K562 (cell line): ENCODE results near the gene SPATA25. TPM values are rescaled to one million over a fixed set of nuclear protein-coding genes. Genes with fewer than 3 reads are reported as not detected.

Experiments
- ATAC-seq: fragments of 200-7000 bp; cut with Tn5 transposase; 3 replicates; pipeline ENCODE4 v1.9.1; 2020; ENCODE audit warnings: moderate library complexity
- BruUV-seq: library from RNA; stranded (reverse); fragments of 400-500 nt; replicated peaks from 2 replicates; lab custom pipeline; 2021; lab: Mats Ljungman, UMichigan
- CTCF ChIA-PET: fragments of 300-600 bp; formaldehyde crosslinking; extraction: SDS; loops from one replicate; lab custom pipeline; 2021; ENCODE audit warnings: low intra/inter-chr PET ratio; lab: Yijun Ruan, JAX
- POLR2A ChIA-PET: fragments of 300-600, 350-650 bp; sonication (Branson Sonifier 250); formaldehyde crosslinking; extraction: SDS; loops from one replicate; lab custom pipeline; 2021; ENCODE audit warnings: antibody characterized with exemption, inconsistent platforms; lab: Yijun Ruan, JAX
- DNase-seq, 4 experiments: peaks; one replicate each; pipeline versions ENCODE4 v3.0.0 to v3.0.0-alpha.2; 2011 to 2018; ENCODE audit warnings: low spot score in 3 of 4, mixed read lengths in 3 of 4; ENCODE audit errors: extremely low read depth in 1 of 4
- FAIRE-seq: peaks from 2 replicates; lab custom pipeline; 2011; peaks lifted over from hg19 to GRCh38; lab: Jason Lieb, UNC
- H2AFZ ChIP-seq: 2 replicates; pipeline ENCODE4 v1.6.0; 2011; ENCODE audit warnings: low read depth, low read length, control low read depth, inconsistent platforms
- H3K27ac ChIP-seq: fragments of 200-600 bp; 3 replicates; pipeline ENCODE4 v1.8.0; 2011; ENCODE audit warnings: low read depth, mild to moderate bottlenecking, control low read depth, inconsistent platforms, low read length, moderate library complexity, mixed read lengths; ENCODE audit errors: extremely low read depth
- H3K27me3 ChIP-seq, 2 experiments: fragments of 300-600 bp in 1 of 2; 2 replicates in 1 of 2; 3 replicates in 1 of 2; pipeline versions ENCODE4 v1.6.0 to v1.8.0; 2011; ENCODE audit warnings: inconsistent platforms in 2 of 2, low read length in 2 of 2, mild to moderate bottlenecking in 1 of 2, mixed read lengths in 1 of 2, moderate library complexity in 1 of 2; ENCODE audit not compliant: control insufficient read depth in 2 of 2, insufficient read depth in 2 of 2
- H3K36me3 ChIP-seq: fragments of 300-600 bp; 3 replicates; pipeline ENCODE4 v1.8.0; 2011; ENCODE audit warnings: mild to moderate bottlenecking, low read length, inconsistent platforms; ENCODE audit not compliant: control insufficient read depth, insufficient read depth
- H3K4me1 ChIP-seq, 2 experiments: fragments of 200-600 bp in 1 of 2; replicated peaks in 1 of 2; 2 replicates in 1 of 2; 3 replicates in 1 of 2; pipeline versions ENCODE4 v1.5.1 to v1.8.0; 2011; ENCODE audit warnings: inconsistent platforms in 2 of 2, low read length in 2 of 2, mild to moderate bottlenecking in 1 of 2, mixed read lengths in 1 of 2, moderate library complexity in 1 of 2; ENCODE audit not compliant: control insufficient read depth in 2 of 2, insufficient read depth in 2 of 2
- H3K4me2 ChIP-seq: 2 replicates; pipeline ENCODE4 v1.6.1; 2011; ENCODE audit warnings: low read length, control low read depth, inconsistent platforms, mixed read lengths; ENCODE audit not compliant: insufficient read depth
- H3K4me3 ChIP-seq: fragments of 200-600 bp; sonication (generic), shearing (Covaris generic); 2 replicates; pipeline ENCODE4 v1.5.1; 2016; ENCODE audit warnings: control low read depth, inconsistent platforms
- H3K79me2 ChIP-seq: fragments of 200-600 bp; 3 replicates; pipeline ENCODE4 v1.8.0; 2011; ENCODE audit warnings: low read length, inconsistent platforms; ENCODE audit not compliant: control insufficient read depth, insufficient read depth
- H3K9ac ChIP-seq, 2 experiments: 2 replicates each; pipeline versions ENCODE4 v1.6.0 to v1.6.1; 2011; ENCODE audit warnings: low read depth in 2 of 2, low read length in 2 of 2, control low read depth in 1 of 2, inconsistent platforms in 1 of 2, mild to moderate bottlenecking in 1 of 2, mixed read lengths in 1 of 2; ENCODE audit not compliant: insufficient read depth in 1 of 2
- H3K9me1 ChIP-seq: one replicate; pipeline ENCODE4 v1.6.0; 2011; ENCODE audit warnings: inconsistent platforms, mild to moderate bottlenecking, low read length, moderate library complexity; ENCODE audit not compliant: control insufficient read depth, insufficient read depth
- H3K9me3 ChIP-seq: replicated peaks from 2 replicates; pipeline ENCODE4 v1.5.1; 2011; ENCODE audit warnings: low read depth, low read length, inconsistent platforms; ENCODE audit not compliant: control insufficient read depth, insufficient read depth
- H4K20me1 ChIP-seq: replicated peaks from 2 replicates; pipeline ENCODE4 v1.6.1; 2011; ENCODE audit warnings: low read length, inconsistent platforms, mixed read lengths; ENCODE audit not compliant: control insufficient read depth, insufficient read depth
- CHD2 ChIP-seq: IDR thresholded peaks from 2 replicates; pipeline ENCODE4 v1.6.1; 2011; ENCODE audit warnings: low read depth, low read length
- CXXC5 ChIP-seq: fragments of 250-450 bp; sonication (Bioruptor Pico); IDR thresholded peaks from 2 replicates; pipeline ENCODE4 v1.8.0; 2022; ENCODE audit warnings: inconsistent platforms, mild to moderate bottlenecking, moderate library complexity
- ELF1 ChIP-seq: fragments of 200-800 bp; sonication (Bioruptor generic); IDR thresholded peaks from 2 replicates; pipeline ENCODE4 v1.6.1; 2016; ENCODE audit warnings: missing genetic modification characterization, missing compliant biosample characterization
- MTA2 ChIP-seq: fragments of 450-650 bp; IDR thresholded peaks from 2 replicates; pipeline ENCODE4 v1.6.1; 2016; ENCODE audit warnings: low read depth
- NR4A1 ChIP-seq, 2 experiments: fragments of 250-450 bp in 1 of 2; fragments of 450-650 bp in 1 of 2; sonication (Bioruptor Pico) in 1 of 2; IDR thresholded peaks; 2 replicates each; pipeline versions ENCODE4 v1.4.0 to v1.6.1; 2016 to 2020; ENCODE audit warnings: mild to moderate bottlenecking in 2 of 2, missing compliant biosample characterization in 1 of 2, missing genetic modification characterization in 1 of 2, moderate library complexity in 1 of 2
- RFX1 ChIP-seq: fragments of 450-650 bp; IDR thresholded peaks from 2 replicates; pipeline ENCODE4 v1.6.1; 2016; ENCODE audit warnings: mild to moderate bottlenecking, moderate library complexity
- SMAD4 ChIP-seq: fragments of 250-450 bp; sonication (Bioruptor Pico); conservative IDR thresholded peaks from 2 replicates; pipeline ENCODE4 v1.8.0; 2021; ENCODE audit warnings: inconsistent platforms, mild to moderate bottlenecking, moderate library complexity
- SMARCA5 ChIP-seq: fragments of 450-650 bp; IDR thresholded peaks from 2 replicates; pipeline ENCODE4 v1.6.1; 2016
- ZBTB11 ChIP-seq, 3 experiments: fragments of 200-800 bp in 1 of 3; fragments of 250-450 bp in 1 of 3; fragments of 450-650 bp in 1 of 3; sonication (Bioruptor Pico) in 1 of 3; sonication (Bioruptor generic) in 1 of 3; formaldehyde crosslinking in 1 of 3; IDR thresholded peaks; 2 replicates each; pipeline versions ENCODE4 v1.6.1 to v1.8.0; 2016 to 2022; ENCODE audit warnings: mild to moderate bottlenecking in 2 of 3, missing genetic modification characterization in 2 of 3, missing compliant biosample characterization in 1 of 3, moderate library complexity in 1 of 3
- ZNF121 ChIP-seq: sonication (generic); formaldehyde crosslinking; conservative IDR thresholded peaks from 2 replicates; pipeline ENCODE4 v1.8.0; 2022; ENCODE audit warnings: missing genetic modification reagents
- WGBS: fragments of 100-300 bp; shearing (Covaris generic); methylation state at CpG from one replicate; pipeline ENCODE4 v1.1.6; 2016; ENCODE audit warnings: low coverage, mixed read lengths; ENCODE audit not compliant: insufficient coverage; ENCODE audit errors: missing lambda C conversion rate; 5-methylcytosine and 5-hydroxymethylcytosine counted together
- in situ Hi-C: fragments of 300-500 bp; cut with MboI; formaldehyde crosslinking; loops from 4 replicates; pipeline ENCODE4 v1.15.0; 2018; ENCODE audit warnings: inconsistent platforms, mixed read lengths
- intact Hi-C: fragments of 100-400 bp; cut with micrococcal nuclease; formaldehyde crosslinking; loops from 2 replicates; pipeline ENCODE4 v1.14.2; 2022
- polyA plus RNA-seq, 8 experiments: library from polyadenylated mRNA; depleted of rRNA in 4 of 8; stranded (reverse) in 5 of 8; unstranded in 3 of 8; fragments of >200 nt; fragmentation: Nextera tagmentation in 2 of 8; fragmentation: Illumina TruSeq in 1 of 8; extraction: Ambion mirVana in 2 of 8; extraction: Trizol in 1 of 8; gene quantifications; 2 replicates each; pipeline versions ENCODE4 v1.2.1 to v1.2.3, GENCODE V29; 2011 to 2014; ENCODE audit warnings: inconsistent platforms in 1 of 8, missing spikeins in 1 of 8
- total RNA-seq, 7 experiments: library from RNA; depleted of rRNA in 6 of 7; stranded (reverse); fragments of >200 nt in 6 of 7; fragmentation: Illumina TruSeq in 2 of 7; extraction: Trizol in 2 of 7; gene quantifications; 2 replicates each; pipeline versions ENCODE4 v1.2.1 to v1.2.3, GENCODE V29; 2011 to 2021; ENCODE audit warnings: low replicate concordance in 1 of 7
- TF ChIP-seq, protein P1 (sequence below): fragments of 250-450 bp; sonication (Bioruptor Pico); IDR thresholded peaks from 2 replicates; pipeline ENCODE4 v1.4.0; 2020; ENCODE audit warnings: mild to moderate bottlenecking, moderate library complexity, borderline replicate concordance
- TF ChIP-seq, protein P2 (sequence below), 2 experiments: fragments of 450-650 bp; IDR thresholded peaks; 2 replicates each; pipeline ENCODE4 v1.6.1; 2016

Gene SPATA25
- total and polyA plus RNA-seq, 9 of the 15 experiments (the other 6 are each of a cell fraction or from before 2014, with no cell fraction given), result 0.21 to 0.95 (median 0.53) TPM; not detected in 3

DNA sequence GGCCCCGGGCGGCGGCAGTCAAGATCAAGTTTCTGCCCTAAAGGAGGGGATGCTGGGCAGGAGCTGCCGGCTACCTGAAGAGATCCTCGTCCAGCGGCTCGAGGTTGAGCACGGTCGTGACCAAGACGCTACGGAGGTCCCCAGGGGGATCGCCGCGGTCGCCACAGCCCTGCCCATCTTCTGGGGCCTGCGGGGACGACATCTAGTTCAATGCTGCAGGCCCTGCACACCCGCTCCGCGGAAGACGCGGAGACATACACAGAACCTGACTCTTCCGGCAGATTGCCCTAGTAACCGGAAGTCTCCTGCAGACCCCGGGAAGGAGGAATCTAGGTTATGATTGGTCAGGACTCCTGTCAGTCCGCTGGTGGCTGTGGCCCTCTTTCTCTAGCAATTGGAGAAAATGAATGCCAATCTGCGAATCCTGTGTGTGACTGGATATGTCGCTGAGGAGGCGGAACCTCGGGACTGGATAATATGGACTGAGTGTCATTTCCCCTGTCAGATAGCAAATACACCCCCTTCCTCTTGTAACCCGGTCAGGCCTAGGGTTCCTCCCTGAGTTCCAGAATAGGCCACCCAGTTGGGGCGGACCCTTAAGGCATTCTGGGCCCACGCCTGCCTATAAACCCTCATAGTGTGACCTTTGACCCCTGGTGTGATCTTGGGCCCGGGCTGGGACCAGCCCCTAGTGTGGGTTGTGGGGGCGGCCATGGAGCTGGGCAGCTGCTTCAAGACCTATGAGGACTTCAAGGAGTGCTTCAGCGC is 30.1 kb downstream of the SPATA25 start, which contains the start of the genes ACOT8 and ZSWIM3:
Gene ACOT8 (minus strand): TSS at position 279 of the 768 bp plus-strand sequence. CDS start 77 bp downstream, at position 202.
Gene ZSWIM3 (plus strand): TSS at position 501 of the 768 bp plus-strand sequence. CDS start 212 bp downstream, at position 713.
- Histone ChIP-seq H3K9me3 (no peaks in the 10 kb centered on the region), H3K27ac (peak within 1 kb of the TSS; percentile 88), H3K36me3 (peaks cover 10% of the 10 kb centered on the region; the same call in 2 of the 3 replicates), H3K9me1 (no peaks in the 10 kb centered on the region), H3K79me2 (peaks cover 24% of the 10 kb centered on the region), H3K9ac (peak within 1 kb of the TSS; percentile 57 to 93), H2AFZ (peak within 1 kb of the TSS; percentile 93), H4K20me1 (no peaks in the 10 kb centered on the region), H3K4me3 (peak within 1 kb of the TSS; percentile 72), H3K4me1 (peaks cover 21 to 28% of the 10 kb centered on the region in 2 experiments), H3K4me2 (peak within 1 kb of the TSS; percentile 94), H3K27me3 (no peaks in the 10 kb centered on the region)
- under 1% methylated on average over 36 of the region's 36 CpGs for WGBS
- no TSS peak for BruUV-seq
- FAIRE-seq (peak; percentile 97), DNase-seq (peak; percentile 99 to 100 (median 100)), ATAC-seq (peak; percentile 97)
- ChIA-PET POLR2A (interaction anchor here (0.6 to 1.7 kb wide), 9 partner anchors 15 to 128 kb away, joined by 3 to 8 read pairs (median 3); partner anchors contain the start of gene PLTP), CTCF (no interaction called here)
- in situ Hi-C loops (no loop called here), intact Hi-C loops (loop anchor here (2.0 kb wide), 1 partner anchor 78 kb away; the partner anchor contains the start of gene PCIF1)
- TF ChIP-seq RFX1 (peak; percentile 71), ELF1 (tag) (peak; percentile 88), NR4A1 (CRISPR knock-in tag; IDR thresholded peaks at IDR 0.05) (no peak), NR4A1 (tag; IDR thresholded peaks at IDR 0.05) (peak; percentile 27; the same call in 1 of the 2 replicates), MTA2 (peak; percentile 59), SMAD4 (CRISPR knock-in tag) (no peak), SMARCA5 (no peak), ZNF121 (CRISPR knock-in tag) (no peak), ZBTB11 (CRISPR knock-in tag; IDR thresholded peaks at IDR 0.05) (peak in 2 of 3 experiments; percentile 41 to 78; a peak in 2 of 6 replicates), CHD2 (peak; percentile 93), CXXC5 (CRISPR knock-in tag) (peak; percentile 34; the same call in 1 of the 2 replicates)
- TF ChIP-seq, protein P1, sequence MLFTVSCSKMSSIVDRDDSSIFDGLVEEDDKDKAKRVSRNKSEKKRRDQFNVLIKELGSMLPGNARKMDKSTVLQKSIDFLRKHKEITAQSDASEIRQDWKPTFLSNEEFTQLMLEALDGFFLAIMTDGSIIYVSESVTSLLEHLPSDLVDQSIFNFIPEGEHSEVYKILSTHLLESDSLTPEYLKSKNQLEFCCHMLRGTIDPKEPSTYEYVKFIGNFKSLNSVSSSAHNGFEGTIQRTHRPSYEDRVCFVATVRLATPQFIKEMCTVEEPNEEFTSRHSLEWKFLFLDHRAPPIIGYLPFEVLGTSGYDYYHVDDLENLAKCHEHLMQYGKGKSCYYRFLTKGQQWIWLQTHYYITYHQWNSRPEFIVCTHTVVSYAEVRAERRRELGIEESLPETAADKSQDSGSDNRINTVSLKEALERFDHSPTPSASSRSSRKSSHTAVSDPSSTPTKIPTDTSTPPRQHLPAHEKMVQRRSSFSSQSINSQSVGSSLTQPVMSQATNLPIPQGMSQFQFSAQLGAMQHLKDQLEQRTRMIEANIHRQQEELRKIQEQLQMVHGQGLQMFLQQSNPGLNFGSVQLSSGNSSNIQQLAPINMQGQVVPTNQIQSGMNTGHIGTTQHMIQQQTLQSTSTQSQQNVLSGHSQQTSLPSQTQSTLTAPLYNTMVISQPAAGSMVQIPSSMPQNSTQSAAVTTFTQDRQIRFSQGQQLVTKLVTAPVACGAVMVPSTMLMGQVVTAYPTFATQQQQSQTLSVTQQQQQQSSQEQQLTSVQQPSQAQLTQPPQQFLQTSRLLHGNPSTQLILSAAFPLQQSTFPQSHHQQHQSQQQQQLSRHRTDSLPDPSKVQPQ (CRISPR knock-in tag), result no peak
- TF ChIP-seq, protein P2, sequence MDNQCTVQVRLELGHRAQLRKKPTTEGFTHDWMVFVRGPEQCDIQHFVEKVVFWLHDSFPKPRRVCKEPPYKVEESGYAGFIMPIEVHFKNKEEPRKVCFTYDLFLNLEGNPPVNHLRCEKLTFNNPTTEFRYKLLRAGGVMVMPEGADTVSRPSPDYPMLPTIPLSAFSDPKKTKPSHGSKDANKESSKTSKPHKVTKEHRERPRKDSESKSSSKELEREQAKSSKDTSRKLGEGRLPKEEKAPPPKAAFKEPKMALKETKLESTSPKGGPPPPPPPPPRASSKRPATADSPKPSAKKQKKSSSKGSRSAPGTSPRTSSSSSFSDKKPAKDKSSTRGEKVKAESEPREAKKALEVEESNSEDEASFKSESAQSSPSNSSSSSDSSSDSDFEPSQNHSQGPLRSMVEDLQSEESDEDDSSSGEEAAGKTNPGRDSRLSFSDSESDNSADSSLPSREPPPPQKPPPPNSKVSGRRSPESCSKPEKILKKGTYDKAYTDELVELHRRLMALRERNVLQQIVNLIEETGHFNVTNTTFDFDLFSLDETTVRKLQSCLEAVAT (IDR thresholded peaks at IDR 0.05), result peak in 1 of 2 experiments; percentile 98; a peak in 2 of 4 replicates
